ENCODE results near the gene USHBP1. TPM values are rescaled to one million over a fixed set of nuclear protein-coding genes. Genes with fewer than 3 reads are reported as not detected.

USHBP1 gene
- total and polyA plus RNA-seq, 2 of the 13 experiments (the other 11 are each of a cell fraction or from before 2014, with no cell fraction given), result 0.15 to 1.5 TPM

DNA sequence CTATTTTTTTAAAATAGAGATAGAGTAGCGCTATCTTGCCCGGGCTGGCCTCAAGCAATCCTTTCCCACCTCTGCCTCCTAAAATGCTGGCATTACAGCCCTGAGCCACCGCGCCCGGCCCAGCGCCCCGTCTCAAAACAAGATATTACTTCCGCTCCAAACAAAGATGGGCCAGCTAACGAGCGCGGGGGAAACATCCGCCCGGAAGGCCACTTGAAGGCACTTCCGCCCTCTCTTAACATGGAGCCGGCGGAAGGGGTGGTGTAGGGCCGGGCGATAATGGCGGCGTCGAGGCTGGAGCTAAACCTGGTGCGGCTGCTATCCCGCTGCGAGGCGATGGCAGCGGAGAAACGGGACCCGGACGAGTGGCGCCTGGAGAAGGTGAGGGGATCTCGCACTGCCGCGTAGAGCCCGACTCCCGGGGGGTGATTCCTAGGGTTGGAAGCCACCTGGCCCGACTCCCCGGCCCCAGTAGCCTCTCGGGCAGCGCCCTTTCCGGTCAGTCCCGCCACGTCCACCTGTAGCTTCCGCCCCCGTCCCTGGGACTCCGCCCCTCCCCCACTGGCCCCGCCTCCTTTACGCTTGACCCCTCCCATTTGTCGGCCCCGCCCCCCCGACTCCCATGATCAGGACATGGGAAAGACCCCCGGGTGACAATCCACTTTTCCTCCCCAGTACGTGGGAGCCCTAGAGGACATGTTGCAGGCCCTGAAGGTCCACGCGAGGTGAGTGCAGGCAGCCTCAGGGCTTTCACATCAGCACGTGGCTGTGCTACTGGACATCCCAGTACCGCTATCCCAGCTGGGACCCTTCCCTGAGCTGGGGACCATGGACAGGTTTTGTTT lies 49.2 kb downstream of the USHBP1 start, which contains the start of gene USE1 (continued):
- TF ChIP-seq ZKSCAN5 (CRISPR knock-in tag; IDR thresholded peaks at IDR 0.05), result no peak
- TF ChIP-seq ZNF770 (CRISPR knock-in tag; IDR thresholded peaks at IDR 0.05), result no peak; the same call in 1 of the 2 replicates
- peak; percentile 81 for TF ChIP-seq GMEB1 (CRISPR knock-in tag; IDR thresholded peaks at IDR 0.05; ENCODE audit: borderline replicate concordance)
- TF ChIP-seq SP140L (CRISPR knock-in tag; IDR thresholded peaks at IDR 0.05; ENCODE audit: borderline replicate concordance), result no peak; the same call in 1 of the 2 replicates
- no peak for TF ChIP-seq ZNF205 (CRISPR knock-in tag; IDR thresholded peaks at IDR 0.05)
- TF ChIP-seq, protein P1, sequence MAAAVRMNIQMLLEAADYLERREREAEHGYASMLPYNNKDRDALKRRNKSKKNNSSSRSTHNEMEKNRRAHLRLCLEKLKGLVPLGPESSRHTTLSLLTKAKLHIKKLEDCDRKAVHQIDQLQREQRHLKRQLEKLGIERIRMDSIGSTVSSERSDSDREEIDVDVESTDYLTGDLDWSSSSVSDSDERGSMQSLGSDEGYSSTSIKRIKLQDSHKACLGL (CRISPR knock-in tag; IDR thresholded peaks at IDR 0.05), result peak; percentile 65; the same call in 1 of the 2 replicates
- no peak for TF ChIP-seq CENPBD1 (CRISPR knock-in tag; IDR thresholded peaks at IDR 0.05; ENCODE audit: borderline replicate concordance, low read depth)
- TF ChIP-seq KLF11 (CRISPR knock-in tag; IDR thresholded peaks at IDR 0.05), result 0 out of 2 replicates have a peak, but pooled peaks have one; percentile 7
- TF ChIP-seq STAG1 (CRISPR knock-in tag; IDR thresholded peaks at IDR 0.05), result peak; percentile 16; the same call in 1 of the 2 replicates
- no peak for TF ChIP-seq SMC3 (IDR thresholded peaks at IDR 0.05; ENCODE audit: low read length)
- TF ChIP-seq MLX (CRISPR knock-in tag; IDR thresholded peaks at IDR 0.05), result peak; percentile 23; the same call in 1 of the 2 replicates
- TF ChIP-seq XRCC5 (optimal IDR thresholded peaks at IDR 0.05; ENCODE audit: low read length), result no peak
- no peak for TF ChIP-seq CERS6 (CRISPR knock-in tag; IDR thresholded peaks at IDR 0.05)
- TF ChIP-seq ZSCAN5A (CRISPR knock-in tag; IDR thresholded peaks at IDR 0.05; ENCODE audit: borderline replicate concordance), result 0 out of 2 replicates have a peak, but pooled peaks have one; percentile 41
- TF ChIP-seq FOXJ3 (CRISPR knock-in tag; IDR thresholded peaks at IDR 0.05; ENCODE audit: borderline replicate concordance), result no peak
- TF ChIP-seq, protein P2, sequence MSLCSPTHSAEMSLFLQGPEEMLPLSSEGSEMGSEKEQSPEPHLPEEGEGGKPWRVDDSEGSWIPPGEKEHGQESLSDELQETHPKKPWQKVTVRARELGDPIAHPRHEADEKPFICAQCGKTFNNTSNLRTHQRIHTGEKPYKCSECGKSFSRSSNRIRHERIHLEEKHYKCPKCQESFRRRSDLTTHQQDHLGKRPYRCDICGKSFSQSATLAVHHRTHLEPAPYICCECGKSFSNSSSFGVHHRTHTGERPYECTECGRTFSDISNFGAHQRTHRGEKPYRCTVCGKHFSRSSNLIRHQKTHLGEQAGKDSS (CRISPR knock-in tag; IDR thresholded peaks at IDR 0.05; ENCODE audit: borderline replicate concordance, low read depth), result no peak
- 0 out of 2 replicates have a peak, but pooled peaks have one; percentile 50 for TF ChIP-seq RXRA (CRISPR knock-in tag; IDR thresholded peaks at IDR 0.05)
- TF ChIP-seq MEF2D (CRISPR knock-in tag; IDR thresholded peaks at IDR 0.05), result no peak; the same call in 1 of the 2 replicates
- no peak for TF ChIP-seq NKX3-1 (CRISPR knock-in tag; IDR thresholded peaks at IDR 0.05)

All from HepG2 (cell line).